ENCODE results near the gene ASB15.

ASB15 gene

GRCh38 chr7:123669485-123669884 is 67.9 kb downstream of the ASB15 start:
- DNase-seq, result no peak

GRCh38 chr7:123673137-123673732 is 71.6 kb downstream of the ASB15 start:
- DNase-seq, result no peak

GRCh38 chr7:123673752-123674398 is 72.3 kb downstream of the ASB15 start:
- DNase-seq, result no peak

GRCh38 chr7:123674399-123675180 is 73.0 kb downstream of the ASB15 start:
- no peak for DNase-seq

- DNase-seq, result no peak
Observed at GRCh38 chr7:123675181-123675473, 73.5 kb downstream of the ASB15 start.

GRCh38 chr7:123677061-123677715 is 75.6 kb downstream of the ASB15 start:
- no peak for DNase-seq

GRCh38 chr7:123679614-123680013 is 78.0 kb downstream of the ASB15 start:
- DNase-seq, result no peak

- no peak for DNase-seq
Observed at GRCh38 chr7:123680580-123680979, 79.0 kb downstream of the ASB15 start.

GRCh38 chr7:123681561-123681960 is 79.9 kb downstream of the ASB15 start:
- DNase-seq, result no peak

- no peak for DNase-seq
Observed at GRCh38 chr7:123682690-123683089, 81.1 kb downstream of the ASB15 start.

GRCh38 chr7:123687161-123687560 is 85.5 kb downstream of the ASB15 start:
- DNase-seq, result no peak

- no peak for DNase-seq
Observed at GRCh38 chr7:123687727-123688126, 86.1 kb downstream of the ASB15 start.
